K562 (cell line): ENCODE results near the gene ZNF22. TPM values are rescaled to one million over a fixed set of nuclear protein-coding genes. Genes with fewer than 3 reads are reported as not detected.

Experiments used
- ATF1 ChIP-seq, 2 experiments: fragments of 450-650 bp in 1 of 2; IDR thresholded peaks; 2 replicates each; pipeline ENCODE4 v1.6.1; 2016; ENCODE audit warnings: missing compliant biosample characterization in 1 of 2, missing genetic modification characterization in 1 of 2
- CBX3 ChIP-seq, 2 experiments: IDR thresholded peaks; 1 replicate in 1 of 2; 2 replicates in 1 of 2; pipeline ENCODE4 v1.6.1; 2012; ENCODE audit warnings: inconsistent platforms in 2 of 2, low read length in 2 of 2, borderline replicate concordance in 1 of 2, control low read depth in 1 of 2
- CC2D1A ChIP-seq: fragments of 450-650 bp; IDR thresholded peaks from 2 replicates; pipeline ENCODE4 v1.6.1; 2017; ENCODE audit warnings: mild to moderate bottlenecking
- CTCF ChIP-seq, 3 experiments: IDR thresholded peaks in 2 of 3; conservative IDR thresholded peaks in 1 of 3; 2 replicates each; pipeline ENCODE4 v1.5.1; 2011 to 2012; ENCODE audit warnings: low read length in 3 of 3, mild to moderate bottlenecking in 3 of 3, control low read depth in 2 of 3, improper control_type of control experiment in 1 of 3, inconsistent platforms in 1 of 3, low read depth in 1 of 3, mixed read lengths in 1 of 3, moderate library complexity in 1 of 3; ENCODE audit not compliant: insufficient read depth in 2 of 3
- EP300 ChIP-seq: IDR thresholded peaks from 2 replicates; pipeline ENCODE4 v1.6.1; 2012; ENCODE audit warnings: low read length, improper control_type of control experiment
- FOXK2 ChIP-seq, 2 experiments: fragments of 450-650 bp; IDR thresholded peaks in 1 of 2; conservative IDR thresholded peaks in 1 of 2; 2 replicates each; pipeline ENCODE4 v1.6.1; 2016; ENCODE audit warnings: low read depth in 2 of 2, mild to moderate bottlenecking in 1 of 2
- GABPA ChIP-seq: fragments of 200-800 bp; sonication (Bioruptor generic); conservative IDR thresholded peaks from 2 replicates; pipeline ENCODE4 v1.6.1; 2016; ENCODE audit warnings: low read depth, missing genetic modification characterization, missing compliant biosample characterization
- NUFIP1 ChIP-seq: fragments of 450-650 bp; IDR thresholded peaks from 2 replicates; pipeline ENCODE4 v1.6.1; 2018; ENCODE audit not compliant: partially characterized antibody
- PBX2 ChIP-seq, 2 experiments: IDR thresholded peaks in 1 of 2; conservative IDR thresholded peaks in 1 of 2; 2 replicates each; pipeline ENCODE4 v1.6.1; 2016; ENCODE audit warnings: low read depth in 2 of 2, mild to moderate bottlenecking in 1 of 2, missing compliant biosample characterization in 1 of 2, missing genetic modification characterization in 1 of 2, moderate library complexity in 1 of 2
- SOX6 ChIP-seq: fragments of 450-650 bp; IDR thresholded peaks from 2 replicates; pipeline ENCODE4 v1.6.1; 2014; ENCODE audit warnings: mild to moderate bottlenecking
- STAG1 ChIP-seq: sonication (generic); formaldehyde crosslinking; IDR thresholded peaks from 2 replicates; pipeline ENCODE4 v1.5.0; 2020; ENCODE audit warnings: missing genetic modification reagents, borderline replicate concordance
- TBL1XR1 ChIP-seq, 2 experiments: IDR thresholded peaks; 2 replicates each; pipeline ENCODE4 v1.6.1; 2012; ENCODE audit warnings: improper control_type of control experiment in 2 of 2, low read length in 2 of 2, mild to moderate bottlenecking in 1 of 2
- polyA plus RNA-seq, 8 experiments: library from polyadenylated mRNA; depleted of rRNA in 4 of 8; stranded (reverse) in 5 of 8; unstranded in 3 of 8; fragments of >200 nt; fragmentation: Nextera tagmentation in 2 of 8; fragmentation: Illumina TruSeq in 1 of 8; extraction: Ambion mirVana in 2 of 8; extraction: Trizol in 1 of 8; gene quantifications; 2 replicates each; pipeline versions ENCODE4 v1.2.1 to v1.2.3, GENCODE V29; 2011 to 2014; ENCODE audit warnings: inconsistent platforms in 1 of 8, missing spikeins in 1 of 8
- total RNA-seq, 7 experiments: library from RNA; depleted of rRNA in 6 of 7; stranded (reverse); fragments of >200 nt in 6 of 7; fragmentation: Illumina TruSeq in 2 of 7; extraction: Trizol in 2 of 7; gene quantifications; 2 replicates each; pipeline versions ENCODE4 v1.2.1 to v1.2.3, GENCODE V29; 2011 to 2021; ENCODE audit warnings: low replicate concordance in 1 of 7
- TF ChIP-seq, protein P1 (sequence below), 2 experiments: fragments of 450-650 bp; formaldehyde crosslinking in 1 of 2; IDR thresholded peaks; 2 replicates each; pipeline versions ENCODE4 v1.4.0 to v1.6.1; 2014 to 2020; ENCODE audit warnings: mild to moderate bottlenecking in 2 of 2, borderline replicate concordance in 1 of 2, low read depth in 1 of 2

ZNF22 gene
- total and polyA plus RNA-seq, 9 of the 15 experiments (the other 6 are each of a cell fraction or from before 2014, with no cell fraction given), result 36.2 to 98.7 (median 51.2) TPM

GRCh38 chr10:45008524-45009161 is 7.9 kb downstream of the ZNF22 start (continued):
- TF ChIP-seq, protein P1, sequence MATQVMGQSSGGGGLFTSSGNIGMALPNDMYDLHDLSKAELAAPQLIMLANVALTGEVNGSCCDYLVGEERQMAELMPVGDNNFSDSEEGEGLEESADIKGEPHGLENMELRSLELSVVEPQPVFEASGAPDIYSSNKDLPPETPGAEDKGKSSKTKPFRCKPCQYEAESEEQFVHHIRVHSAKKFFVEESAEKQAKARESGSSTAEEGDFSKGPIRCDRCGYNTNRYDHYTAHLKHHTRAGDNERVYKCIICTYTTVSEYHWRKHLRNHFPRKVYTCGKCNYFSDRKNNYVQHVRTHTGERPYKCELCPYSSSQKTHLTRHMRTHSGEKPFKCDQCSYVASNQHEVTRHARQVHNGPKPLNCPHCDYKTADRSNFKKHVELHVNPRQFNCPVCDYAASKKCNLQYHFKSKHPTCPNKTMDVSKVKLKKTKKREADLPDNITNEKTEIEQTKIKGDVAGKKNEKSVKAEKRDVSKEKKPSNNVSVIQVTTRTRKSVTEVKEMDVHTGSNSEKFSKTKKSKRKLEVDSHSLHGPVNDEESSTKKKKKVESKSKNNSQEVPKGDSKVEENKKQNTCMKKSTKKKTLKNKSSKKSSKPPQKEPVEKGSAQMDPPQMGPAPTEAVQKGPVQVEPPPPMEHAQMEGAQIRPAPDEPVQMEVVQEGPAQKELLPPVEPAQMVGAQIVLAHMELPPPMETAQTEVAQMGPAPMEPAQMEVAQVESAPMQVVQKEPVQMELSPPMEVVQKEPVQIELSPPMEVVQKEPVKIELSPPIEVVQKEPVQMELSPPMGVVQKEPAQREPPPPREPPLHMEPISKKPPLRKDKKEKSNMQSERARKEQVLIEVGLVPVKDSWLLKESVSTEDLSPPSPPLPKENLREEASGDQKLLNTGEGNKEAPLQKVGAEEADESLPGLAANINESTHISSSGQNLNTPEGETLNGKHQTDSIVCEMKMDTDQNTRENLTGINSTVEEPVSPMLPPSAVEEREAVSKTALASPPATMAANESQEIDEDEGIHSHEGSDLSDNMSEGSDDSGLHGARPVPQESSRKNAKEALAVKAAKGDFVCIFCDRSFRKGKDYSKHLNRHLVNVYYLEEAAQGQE (IDR thresholded peaks at IDR 0.05; ENCODE audit: borderline replicate concordance), result peak; percentile 81
- TF ChIP-seq, protein P1 (CRISPR knock-in tag; IDR thresholded peaks at IDR 0.05; ENCODE audit: low read depth), result no peak
- TF ChIP-seq CC2D1A, result peak; percentile 70; the same call in 1 of the 2 replicates
- peak; percentile 90 to 99 (median 93) for TF ChIP-seq CTCF (IDR thresholded peaks at IDR 0.05 in 2 of 3, conservative IDR thresholded peaks at IDR 0.05 in 1 of 3; ENCODE audit: insufficient read depth in 2 of 3, low read depth in 1 of 3, low read length in 3 of 3)
- no peak for TF ChIP-seq NUFIP1
- TF ChIP-seq TBL1XR1 (IDR thresholded peaks at IDR 0.05; ENCODE audit: low read length in 2 of 2), result peak in 1 of 2 experiments; percentile 14; a peak in 1 of 4 replicates
- no peak for TF ChIP-seq ATF1 (CRISPR knock-in tag; IDR thresholded peaks at IDR 0.05)
- TF ChIP-seq ATF1 (tag; IDR thresholded peaks at IDR 0.05), result peak; percentile 76
- TF ChIP-seq GABPA, result peak; percentile 57
- TF ChIP-seq FOXK2 (conservative IDR thresholded peaks at IDR 0.05 in 1 of 2, IDR thresholded peaks at IDR 0.05 in 1 of 2; ENCODE audit: low read depth in 2 of 2), result peak; percentile 27 to 41; a peak in 1 of 4 replicates
- peak; percentile 26; the same call in 1 of the 2 replicates for TF ChIP-seq STAG1 (CRISPR knock-in tag)
- TF ChIP-seq EP300, result 0 out of 2 replicates have a peak, but pooled peaks have one; percentile 20
- TF ChIP-seq CBX3 (IDR thresholded peaks at IDR 0.05; ENCODE audit: borderline replicate concordance in 1 of 2, low read length in 2 of 2), result peak in 1 of 2 experiments; percentile 34; a peak in 1 of 3 replicates
- no peak for TF ChIP-seq PBX2 (CRISPR knock-in tag; IDR thresholded peaks at IDR 0.05; ENCODE audit: low read depth)
- TF ChIP-seq PBX2 (tag; conservative IDR thresholded peaks at IDR 0.05; ENCODE audit: low read depth), result peak; percentile 43
- TF ChIP-seq SOX6, result peak; percentile 71
